K562 (cell line): Measurements from ENCODE around the gene SLC49A4.

Source experiments
- POLR2AphosphoS5 ChIP-seq: IDR thresholded peaks from 2 replicates; pipeline ENCODE4 v1.6.1; 2011; ENCODE audit warnings: mild to moderate bottlenecking, low read depth, low read length, moderate library complexity; ENCODE audit not compliant: control insufficient read depth, insufficient read depth
- PURB ChIP-seq: sonication (generic); formaldehyde crosslinking; IDR thresholded peaks from 2 replicates; pipeline ENCODE4 v1.9.0; 2021; ENCODE audit warnings: low read depth, mild to moderate bottlenecking, missing genetic modification reagents
- REST ChIP-seq, 2 experiments: fragments of 450-650 bp; formaldehyde crosslinking in 1 of 2; IDR thresholded peaks; 2 replicates each; pipeline versions ENCODE4 v1.4.0 to v1.6.1; 2014 to 2020; ENCODE audit warnings: mild to moderate bottlenecking in 2 of 2, borderline replicate concordance in 1 of 2, low read depth in 1 of 2
- TFAP4 ChIP-seq: sonication (generic); formaldehyde crosslinking; IDR thresholded peaks from 2 replicates; pipeline ENCODE4 v1.8.0; 2022; ENCODE audit warnings: missing genetic modification reagents, mild to moderate bottlenecking, moderate library complexity, borderline replicate concordance
- USF2 ChIP-seq: sonication (generic); formaldehyde crosslinking; IDR thresholded peaks from 2 replicates; pipeline ENCODE4 v1.5.0; 2020; ENCODE audit warnings: missing genetic modification reagents
- XRCC5 ChIP-seq: fragments of 200-400 bp; formaldehyde crosslinking; IDR thresholded peaks from 2 replicates; pipeline ENCODE4 v1.6.1; 2017; ENCODE audit warnings: low read depth, mild to moderate bottlenecking, low read length

- TF ChIP-seq REST (IDR thresholded peaks at IDR 0.05; ENCODE audit: borderline replicate concordance) (no peak), REST (CRISPR knock-in tag; IDR thresholded peaks at IDR 0.05; ENCODE audit: low read depth) (no peak), TFAP4 (CRISPR knock-in tag) (no peak), USF2 (CRISPR knock-in tag) (no peak), XRCC5 (no peak), PURB (CRISPR knock-in tag) (no peak), POLR2AphosphoS5 (no peak)
Measured at GRCh38 chr3:122835590-122835989, 40.7 kb downstream of the SLC49A4 start.
